NOMO-1 treated with DMSO at 0.1 percent for 48 hours (cell line): ENCODE data around the gene SBNO2.
A peak's percentile ranks its signal among the peaks of the same experiment; 100 is the strongest.

ENCODE experiments used
- DNase-seq: peaks from one replicate; lab custom pipeline; 2025; ENCODE audit not compliant: unreplicated experiment; lab: John Stamatoyannopoulos, UW

The SBNO2 gene

DNA sequence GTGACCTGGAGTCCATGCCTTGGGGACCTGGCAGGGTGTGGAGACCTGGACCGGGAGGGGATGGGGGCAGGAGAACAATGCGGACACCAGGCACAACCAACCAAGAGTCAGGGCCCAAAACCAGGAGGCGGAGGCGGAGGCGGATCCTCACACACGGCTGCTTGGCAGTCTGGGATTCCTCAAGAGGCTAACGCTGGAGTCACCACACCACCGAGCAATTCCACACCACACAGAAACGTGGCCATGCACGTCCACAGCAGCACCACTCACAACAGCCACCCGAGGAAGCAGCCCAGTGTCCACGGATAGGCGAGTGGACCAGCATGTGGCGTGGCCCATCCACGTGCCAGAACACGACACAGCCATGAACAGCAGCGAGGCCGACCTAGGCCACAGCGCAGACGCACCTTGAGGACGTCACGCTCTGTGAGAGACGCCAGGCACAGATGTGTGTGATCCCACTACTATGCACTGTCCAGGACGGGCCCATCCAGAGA, 17.7 kb downstream of the SBNO2 start:
- DNase-seq, result no peak

DNA sequence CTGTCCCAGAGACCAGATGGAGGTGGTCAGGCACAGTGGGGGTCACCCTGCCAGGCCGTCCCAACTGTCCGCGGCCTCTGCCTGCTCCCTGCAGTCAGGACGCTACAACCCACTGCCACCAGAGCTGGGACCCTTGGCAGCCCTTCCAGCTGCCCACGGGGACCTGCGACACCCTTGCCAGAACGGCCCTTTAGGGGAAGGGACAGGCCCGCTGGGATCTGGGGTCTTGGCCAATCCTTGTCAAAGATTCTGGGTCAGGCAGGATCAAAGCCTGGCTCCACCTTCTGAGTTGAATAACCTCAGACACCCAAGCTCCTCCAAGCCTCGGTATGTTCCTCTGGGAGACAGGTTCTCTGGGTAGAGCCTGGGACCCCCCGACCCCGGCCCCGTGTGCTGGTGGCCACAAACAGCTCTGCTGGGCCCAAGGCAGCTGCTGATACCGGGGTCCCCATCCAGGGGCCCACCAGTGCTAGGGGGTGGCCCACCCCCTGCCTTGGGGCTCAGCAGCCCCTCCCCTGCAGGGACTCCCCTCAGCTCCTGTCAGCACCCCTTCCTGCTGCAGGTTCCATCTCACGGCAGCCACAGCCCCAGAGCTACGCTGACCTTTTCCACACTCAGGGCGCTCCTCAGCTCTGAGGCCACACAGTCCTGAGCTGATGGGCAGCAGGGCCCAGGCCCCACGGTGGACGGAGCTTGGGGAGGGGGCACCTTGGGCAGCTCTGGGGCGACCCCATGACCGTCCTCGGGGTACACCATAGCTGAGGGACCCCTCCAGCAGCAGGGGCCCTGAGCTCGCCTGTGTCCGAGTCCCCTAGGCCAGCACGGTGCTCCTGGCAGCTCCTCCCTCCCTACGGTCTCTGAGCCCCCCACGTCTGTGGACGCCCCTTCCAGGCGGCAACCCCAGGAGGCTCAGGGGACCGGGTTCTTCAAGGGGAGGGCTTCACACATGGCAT, 18.4 kb downstream of the SBNO2 start:
- no peak for DNase-seq

DNA sequence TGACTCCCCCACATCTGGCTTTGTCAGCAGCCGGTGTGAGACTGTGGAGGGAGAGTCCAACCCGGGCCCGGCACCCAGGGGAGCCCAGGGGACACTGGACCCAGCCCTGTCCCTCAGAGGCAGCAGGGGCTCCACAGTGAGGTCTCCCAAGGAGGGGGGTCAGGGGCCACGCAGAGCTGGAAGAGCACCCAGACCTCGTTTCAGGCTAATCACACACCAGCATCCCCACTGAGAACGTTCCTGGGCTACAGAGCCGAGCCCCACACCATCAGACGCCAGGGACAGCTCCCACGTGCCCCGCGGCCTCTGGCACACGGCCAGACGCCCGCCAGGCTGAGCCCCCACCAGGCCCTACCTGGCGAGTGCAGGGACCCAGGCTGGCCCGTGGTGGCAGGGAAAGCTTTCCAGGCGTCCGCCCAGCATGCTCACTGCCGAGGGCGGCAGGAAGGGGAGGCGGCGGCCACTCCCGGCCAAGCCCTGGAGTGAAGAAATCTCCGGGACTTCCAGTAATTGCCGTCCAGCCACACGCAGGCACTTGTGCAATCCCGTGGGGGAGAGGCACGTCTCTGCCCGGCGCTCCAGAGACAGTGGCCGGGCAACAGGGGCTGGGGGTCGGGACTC, 19.2 kb downstream of the SBNO2 start:
- DNase-seq, result peak; percentile 56

DNA sequence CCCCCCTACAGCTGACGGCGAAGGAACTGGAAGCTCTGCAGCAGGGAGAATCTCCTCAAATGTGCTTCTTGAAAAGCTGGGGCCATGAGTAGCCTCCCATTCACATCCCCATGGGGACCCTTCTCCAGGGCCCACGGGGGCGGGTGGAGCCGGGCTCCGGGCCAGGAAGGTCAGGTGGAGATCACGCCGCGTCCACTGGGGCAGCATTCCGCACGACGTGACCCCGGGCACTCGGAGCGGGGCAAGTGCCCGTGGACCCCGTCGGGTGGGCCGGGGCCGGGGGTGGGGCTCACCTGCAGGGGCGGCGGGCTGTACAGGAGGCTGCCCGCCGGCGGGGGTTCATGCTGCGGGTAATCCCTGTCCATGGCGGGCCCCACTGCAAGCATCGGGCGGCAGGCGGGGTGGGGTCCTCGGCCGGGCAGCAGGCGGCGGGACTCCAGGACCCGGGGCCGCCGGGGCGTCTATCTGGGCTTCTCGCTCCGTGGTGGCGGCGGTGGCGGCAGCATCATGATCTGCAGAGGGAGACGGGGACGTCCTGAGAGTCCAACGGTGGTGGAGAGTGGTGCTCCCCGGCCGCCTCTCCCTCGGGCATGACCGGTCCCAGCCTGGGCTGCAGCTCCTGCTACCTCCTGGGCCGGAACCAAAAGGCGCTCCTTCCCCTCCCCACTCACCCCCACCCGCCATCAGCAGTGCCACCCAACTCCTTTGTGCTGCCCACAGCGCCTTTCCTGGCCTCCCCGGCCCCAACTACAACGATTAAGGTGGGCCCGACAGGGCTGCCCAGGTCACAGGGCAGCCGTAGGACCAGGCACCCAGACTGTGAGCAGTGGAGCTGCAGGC, 20.0 kb downstream of the SBNO2 start:
- DNase-seq, result no peak

DNA sequence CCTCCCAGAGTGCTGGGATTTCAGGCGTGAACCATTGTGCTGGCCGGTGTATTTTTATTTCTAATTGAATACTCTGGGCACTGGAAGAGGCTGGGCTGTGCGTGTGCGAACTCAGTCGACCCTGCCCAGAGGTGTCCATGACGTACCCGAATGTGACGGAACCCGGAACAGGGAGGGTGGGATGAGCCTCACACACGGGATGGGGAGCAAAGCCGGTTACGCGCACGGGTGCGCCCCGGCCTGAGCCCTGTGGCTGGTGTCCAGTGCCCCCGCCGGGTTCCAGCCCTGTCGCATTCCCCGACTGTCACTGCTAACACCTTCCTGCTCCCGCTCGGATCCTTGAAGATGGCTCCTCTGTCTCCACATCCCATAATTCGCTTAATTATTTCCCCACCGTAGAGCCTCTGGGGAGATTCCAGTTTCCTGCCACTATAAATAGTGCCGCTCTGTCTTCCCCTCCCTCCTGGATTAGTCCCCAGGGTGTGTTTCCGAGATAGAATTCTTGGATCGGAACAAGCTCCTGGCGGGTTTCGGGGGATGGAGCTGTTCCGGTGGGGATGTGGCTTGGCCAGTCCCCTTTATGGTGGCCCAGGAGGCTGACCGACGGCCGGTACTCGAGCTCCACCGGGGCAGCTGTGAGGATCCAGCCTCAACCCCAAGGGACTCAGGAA, 22.0 kb downstream of the SBNO2 start:
- no peak for DNase-seq

DNA sequence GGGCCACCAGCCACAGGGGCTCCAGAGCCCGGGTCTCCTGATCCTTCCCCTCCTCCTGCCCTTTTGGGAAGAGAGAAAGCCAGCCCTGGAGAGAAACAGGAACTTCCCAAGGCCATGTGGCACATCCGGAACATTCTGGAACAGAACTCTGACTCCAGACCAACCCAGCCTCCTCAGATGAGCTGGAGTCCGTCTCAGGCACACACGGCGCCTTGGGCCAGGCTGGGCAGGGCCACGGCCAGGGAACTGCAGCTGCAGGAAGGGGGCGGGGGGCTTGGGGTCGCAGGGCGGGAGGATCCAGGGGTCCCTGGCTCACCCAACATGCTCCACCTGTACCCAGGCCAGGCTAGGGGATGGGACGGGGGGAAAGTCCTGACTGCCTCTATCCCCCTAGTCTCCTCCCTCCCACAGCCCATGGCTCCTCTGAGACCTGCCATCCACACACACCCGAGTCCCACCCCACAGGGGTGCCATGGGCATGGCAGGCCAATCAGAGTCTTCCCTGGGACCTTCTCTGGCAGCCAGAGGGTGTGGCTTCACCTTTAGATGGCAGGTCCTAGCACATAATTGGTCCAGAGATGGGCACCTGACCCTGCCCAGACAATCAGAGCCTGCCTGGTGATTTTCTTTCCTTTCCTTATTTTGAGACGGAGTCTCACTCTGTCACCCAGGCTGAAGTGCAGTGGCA, 22.9 kb downstream of the SBNO2 start:
- DNase-seq, result no peak

DNA sequence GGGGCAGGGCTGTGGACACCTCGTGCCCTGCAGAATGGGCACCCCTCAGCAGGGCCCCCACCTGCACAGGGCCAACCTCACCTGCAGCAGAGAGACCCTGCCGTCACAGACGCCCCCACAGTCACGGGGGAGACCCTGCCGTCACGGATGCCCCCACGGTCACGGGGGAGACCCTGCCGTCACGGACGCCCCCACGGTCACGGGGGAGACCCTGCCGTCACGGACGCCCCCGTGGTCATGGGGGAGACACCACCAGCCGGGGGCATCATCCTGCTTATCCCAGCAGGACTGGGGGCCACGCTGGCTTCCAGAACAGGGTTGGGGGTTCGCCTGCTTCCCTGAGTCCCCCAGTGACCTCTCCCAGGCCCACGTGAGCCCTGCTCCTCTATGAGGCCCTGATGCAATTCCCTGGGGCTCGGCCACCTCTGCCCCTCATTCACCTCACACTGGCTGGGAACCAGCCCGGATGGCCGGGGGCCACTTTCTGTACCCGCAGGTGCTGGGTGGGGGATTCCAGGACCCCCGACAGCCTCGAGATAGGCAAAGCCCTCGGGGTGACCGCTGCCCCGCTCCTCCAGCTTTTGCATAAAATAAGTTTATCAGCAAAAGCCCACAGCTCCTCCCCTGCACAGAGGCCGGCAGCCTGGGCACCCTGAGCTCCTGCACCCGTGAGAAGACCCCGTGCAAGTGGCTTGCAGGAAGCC, 23.6 kb downstream of the SBNO2 start:
- DNase-seq, result no peak

DNA sequence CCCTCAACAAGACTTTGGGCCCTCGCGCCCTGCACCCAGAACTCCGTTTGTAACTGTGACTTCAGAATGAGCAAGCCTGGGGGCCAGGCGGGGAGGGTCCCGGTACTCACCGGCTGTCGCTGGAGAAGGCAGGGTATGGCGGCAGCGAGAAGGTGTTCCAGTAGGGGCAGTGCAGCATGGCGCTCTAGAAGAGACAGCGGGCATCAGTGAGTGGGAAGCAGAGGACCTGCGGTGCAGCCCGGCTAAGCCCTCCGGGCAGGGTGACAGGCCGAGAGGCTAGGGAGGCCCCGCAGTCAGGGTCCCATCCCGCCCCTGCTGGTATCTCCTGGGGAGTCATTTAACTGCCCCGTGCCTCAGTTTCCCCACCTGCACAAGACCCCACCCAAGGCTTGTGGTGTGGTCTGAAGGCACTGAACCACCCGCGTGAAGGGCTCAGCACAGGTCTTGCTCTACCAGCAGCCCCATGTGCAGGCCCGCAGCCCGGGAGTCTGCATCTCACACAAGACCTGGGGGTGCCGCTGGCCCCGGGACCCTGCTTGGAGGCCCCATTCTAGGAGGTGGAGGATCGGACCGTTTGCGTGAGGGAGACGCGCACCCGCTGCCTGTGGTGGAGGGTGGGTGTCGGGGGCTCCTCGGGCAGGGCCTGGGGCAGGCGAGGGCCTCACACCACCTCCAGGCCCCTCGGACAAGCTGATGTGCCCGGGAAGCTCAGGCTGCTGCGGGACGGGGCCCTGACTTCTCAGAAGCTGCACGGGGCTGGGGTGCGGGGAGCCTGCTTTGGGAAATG, 24.6 kb downstream of the SBNO2 start:
- DNase-seq, result no peak

DNA sequence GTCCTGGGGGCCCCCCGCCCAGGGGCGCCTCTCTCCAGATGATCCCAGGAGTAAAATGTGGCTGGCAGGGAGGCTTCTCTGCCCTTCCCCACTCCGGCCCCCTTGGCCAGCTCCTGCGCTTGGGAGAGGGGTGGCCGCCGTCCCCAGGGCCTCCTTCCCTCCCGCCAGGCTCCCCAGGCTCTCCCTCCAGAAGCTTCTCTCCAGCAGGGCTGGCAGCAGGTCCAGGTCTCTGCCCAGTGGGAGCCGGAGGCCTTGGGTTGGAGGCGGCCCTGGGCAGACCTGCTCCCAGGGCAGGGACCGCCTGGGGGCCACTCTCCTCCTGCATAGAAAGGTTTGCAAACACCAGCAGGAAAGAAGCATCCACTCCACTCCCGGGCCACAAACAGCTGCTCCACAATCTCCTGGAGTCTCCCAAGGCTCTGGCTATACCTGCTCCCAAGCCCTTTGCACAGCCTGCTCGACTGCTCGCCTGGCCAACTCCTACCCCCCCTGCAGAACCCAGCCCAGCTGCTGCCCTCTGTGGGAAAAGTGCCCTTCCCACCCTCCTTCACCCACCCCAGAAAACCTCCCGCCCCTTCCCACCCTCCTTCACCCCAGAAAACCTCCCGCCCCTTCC, 26.0 kb downstream of the SBNO2 start:
- DNase-seq, result no peak

DNA sequence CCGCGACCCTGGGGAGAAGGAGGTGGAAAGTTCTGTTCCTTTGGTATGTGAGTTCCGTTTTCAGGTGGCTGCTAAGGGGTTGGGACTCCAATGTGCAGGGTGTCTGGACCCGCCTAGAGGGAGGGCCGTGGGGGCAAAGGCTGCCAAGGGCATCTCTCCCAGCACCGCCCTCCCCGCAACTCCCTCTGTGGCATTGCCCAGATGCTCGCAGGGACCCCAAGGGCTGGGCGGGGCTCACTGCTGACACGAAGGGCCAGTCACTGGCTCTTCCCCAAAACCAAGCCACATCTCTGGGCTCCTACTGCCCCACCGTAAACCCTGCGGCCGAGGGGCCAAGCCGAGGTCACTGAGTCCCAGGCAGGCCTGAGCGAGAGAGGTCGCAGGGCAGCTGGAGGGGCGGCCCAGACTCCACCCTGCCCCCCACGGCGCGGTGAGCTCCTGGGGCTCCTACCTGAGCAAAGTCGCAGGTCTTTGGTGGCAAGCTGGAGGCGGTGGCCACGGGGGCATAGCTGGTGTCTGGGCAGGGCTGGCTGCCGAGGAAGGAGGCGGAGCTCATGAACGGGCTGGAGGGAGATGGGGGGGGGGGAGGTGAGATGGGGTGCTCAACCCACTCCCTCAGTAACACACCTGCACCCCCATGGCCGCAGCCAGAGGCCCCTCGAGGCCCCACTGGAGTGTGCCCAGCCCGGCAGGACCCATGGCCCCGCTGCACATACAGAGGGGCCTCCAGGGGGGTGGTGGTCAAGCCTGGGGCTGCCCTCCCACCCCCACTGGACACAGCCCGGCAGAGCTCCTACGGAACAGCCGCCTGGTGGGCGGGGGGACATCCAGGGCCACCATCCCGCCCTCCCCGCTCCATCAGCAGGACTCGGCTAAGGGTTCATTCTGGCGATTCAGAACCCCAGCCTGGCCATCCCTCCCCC, 26.9 kb downstream of the SBNO2 start:
- no peak for DNase-seq

DNA sequence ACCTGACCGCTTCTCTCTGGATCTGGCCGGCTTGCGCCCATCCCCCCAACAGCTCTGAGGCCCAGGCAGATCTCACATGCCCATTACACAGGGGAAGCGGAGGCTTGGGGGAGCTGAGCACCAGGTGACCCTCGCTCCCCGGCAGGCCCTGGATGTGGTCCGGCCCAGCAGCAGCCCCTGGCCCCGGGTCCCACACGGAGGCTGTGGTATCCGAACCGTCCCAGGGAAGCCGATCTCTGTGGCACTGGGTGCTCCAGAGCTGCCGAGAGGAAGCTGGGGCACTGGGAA, 27.7 kb downstream of the SBNO2 start:
- no peak for DNase-seq

DNA sequence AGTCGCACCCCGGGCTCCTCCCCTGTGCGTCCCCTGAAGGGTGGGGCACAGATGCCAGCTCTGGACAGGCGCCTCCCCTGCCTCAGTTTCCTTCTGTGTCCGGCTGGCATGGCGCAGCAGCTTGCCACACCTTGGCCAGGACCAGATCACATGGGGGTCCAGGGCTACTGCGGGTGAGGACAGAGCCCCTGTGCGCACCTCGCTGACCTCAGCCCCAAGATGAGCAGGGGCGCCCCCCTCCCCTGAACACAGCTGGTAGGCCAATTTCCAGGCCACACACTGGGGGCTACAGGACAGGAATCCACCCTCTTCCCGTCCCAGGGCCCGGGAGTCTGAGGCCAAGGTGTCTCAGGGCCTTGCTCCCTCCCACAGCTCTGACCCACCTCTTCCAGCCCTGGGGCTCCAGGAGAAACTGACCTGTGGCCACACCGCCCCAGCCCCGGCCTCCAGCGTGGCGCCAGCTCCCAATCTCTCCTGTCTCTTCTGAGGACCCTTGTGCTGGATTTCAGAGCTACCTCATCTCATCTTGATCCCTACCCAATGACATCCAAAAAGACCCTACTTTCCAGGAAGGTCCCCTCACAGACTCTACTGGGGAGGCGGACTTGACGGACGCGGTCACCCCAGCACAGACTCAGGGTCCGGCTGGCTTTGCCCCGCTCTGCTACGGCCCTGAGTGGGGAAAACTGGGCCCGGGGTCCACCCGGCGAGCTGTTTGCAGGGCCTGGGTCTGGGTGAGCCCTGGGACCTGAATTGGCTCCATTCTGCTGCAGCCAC, 28.2 kb downstream of the SBNO2 start:
- no peak for DNase-seq

DNA sequence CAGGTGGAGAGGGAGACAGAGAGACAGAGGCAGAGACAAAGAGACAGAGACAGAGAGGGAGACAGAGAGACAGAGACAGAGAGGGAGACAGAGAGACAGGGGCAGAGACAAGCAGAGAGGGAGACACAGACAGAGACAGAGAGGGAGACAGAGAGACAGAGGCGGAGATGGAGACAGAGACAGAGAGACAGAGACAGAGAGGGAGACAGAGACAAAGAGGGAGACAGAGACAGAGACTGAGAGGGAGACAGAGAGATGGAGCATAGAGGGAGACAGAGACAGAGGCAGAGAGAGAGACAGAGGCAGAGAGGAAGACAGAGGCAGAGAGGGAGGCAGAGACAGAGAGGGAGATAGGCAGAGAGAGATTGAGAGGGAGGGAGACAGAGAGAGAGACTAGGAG, 29.3 kb downstream of the SBNO2 start:
- no peak for DNase-seq

DNA sequence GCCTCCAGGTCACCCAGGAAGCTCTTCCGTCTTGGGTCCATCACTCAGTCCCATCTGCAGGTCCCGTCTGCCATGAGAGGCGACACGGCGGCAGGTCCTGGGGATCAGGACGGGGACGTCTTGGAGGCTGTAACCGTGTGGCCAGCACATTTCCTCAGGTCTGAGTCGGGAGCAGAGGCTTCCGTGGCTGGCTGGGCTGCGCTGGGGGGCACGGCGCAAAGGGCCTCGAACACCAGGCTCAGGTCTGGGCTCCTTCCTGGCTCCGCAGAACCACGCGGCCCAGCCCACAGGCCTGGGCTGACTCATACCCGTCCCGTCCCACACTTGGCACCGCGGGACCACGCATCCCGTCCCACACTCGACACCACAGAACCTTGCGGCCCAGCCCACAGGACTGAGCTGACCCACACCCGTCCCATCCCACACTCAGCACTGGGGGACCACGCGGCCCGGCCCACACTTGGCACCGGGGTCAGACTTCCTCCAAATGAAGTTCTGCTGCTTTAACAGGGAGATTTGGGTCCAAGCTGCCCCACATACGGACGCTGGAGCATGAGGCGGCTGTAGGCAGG, 30.2 kb downstream of the SBNO2 start:
- no peak for DNase-seq

DNA sequence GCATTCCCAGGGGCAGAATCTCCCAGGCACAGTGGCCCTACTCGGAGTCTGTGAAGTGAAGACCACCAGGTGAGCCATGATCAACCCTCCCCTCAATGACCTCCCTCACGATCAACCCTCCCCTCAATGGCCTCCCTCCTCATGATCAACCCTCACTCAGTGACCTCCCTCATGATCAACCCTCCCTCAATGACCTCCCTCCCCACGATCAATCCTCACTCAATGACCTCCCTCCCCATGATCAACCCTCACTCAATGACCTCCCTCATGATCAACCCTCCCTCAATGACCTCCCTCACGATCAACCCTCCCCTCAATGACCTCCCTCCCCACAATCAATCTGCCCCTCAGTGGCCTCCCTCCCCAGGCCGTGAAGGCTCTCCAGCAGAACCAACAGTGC, 32.1 kb downstream of the SBNO2 start:
- no peak for DNase-seq

DNA sequence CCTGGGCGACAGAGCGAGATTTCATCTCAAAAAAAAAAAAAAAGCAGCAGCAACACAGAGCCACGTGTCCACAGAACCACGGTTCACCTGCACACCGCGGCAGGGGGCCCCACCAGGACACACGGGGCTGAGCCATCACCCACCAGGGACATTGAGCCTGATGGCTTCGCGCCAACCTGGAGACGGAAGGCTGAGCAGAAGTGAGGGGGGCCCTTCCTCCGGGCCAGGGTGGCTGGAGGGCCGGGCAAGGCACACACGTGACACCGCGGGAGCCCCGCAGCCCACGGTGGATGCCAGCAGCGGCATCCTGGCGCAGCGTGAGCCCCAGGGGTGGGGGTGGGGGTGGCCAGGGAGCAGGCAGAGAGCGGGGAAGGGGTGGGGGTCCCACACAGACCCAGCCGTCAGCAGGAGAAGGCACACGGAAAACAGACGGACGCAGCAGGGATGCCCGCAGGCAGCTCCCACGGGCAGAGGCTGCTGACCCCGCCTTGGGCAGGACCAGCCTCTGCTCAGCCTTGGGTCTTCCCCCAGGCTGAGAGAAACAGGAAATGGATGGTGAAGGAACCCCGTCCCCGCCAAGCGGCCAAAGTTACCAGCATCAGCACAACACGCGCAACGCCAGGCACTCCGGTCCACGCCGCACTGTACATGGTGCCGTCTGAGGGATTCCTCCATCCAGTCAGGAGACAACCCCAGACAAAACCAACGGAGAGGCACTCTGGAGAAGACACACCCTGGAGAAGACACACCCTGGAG, 33.6 kb downstream of the SBNO2 start:
- DNase-seq, result no peak
